ENCODE results near the gene APOBR. TPM values are rescaled to one million over a fixed set of nuclear protein-coding genes. Genes with fewer than 3 reads are reported as not detected.
"Not testable (repeated sequence)": the region's sequence is repeated elsewhere in the genome, so short reads cannot be mapped to it uniquely, and the experiment has no call there.

The APOBR gene, protein sequence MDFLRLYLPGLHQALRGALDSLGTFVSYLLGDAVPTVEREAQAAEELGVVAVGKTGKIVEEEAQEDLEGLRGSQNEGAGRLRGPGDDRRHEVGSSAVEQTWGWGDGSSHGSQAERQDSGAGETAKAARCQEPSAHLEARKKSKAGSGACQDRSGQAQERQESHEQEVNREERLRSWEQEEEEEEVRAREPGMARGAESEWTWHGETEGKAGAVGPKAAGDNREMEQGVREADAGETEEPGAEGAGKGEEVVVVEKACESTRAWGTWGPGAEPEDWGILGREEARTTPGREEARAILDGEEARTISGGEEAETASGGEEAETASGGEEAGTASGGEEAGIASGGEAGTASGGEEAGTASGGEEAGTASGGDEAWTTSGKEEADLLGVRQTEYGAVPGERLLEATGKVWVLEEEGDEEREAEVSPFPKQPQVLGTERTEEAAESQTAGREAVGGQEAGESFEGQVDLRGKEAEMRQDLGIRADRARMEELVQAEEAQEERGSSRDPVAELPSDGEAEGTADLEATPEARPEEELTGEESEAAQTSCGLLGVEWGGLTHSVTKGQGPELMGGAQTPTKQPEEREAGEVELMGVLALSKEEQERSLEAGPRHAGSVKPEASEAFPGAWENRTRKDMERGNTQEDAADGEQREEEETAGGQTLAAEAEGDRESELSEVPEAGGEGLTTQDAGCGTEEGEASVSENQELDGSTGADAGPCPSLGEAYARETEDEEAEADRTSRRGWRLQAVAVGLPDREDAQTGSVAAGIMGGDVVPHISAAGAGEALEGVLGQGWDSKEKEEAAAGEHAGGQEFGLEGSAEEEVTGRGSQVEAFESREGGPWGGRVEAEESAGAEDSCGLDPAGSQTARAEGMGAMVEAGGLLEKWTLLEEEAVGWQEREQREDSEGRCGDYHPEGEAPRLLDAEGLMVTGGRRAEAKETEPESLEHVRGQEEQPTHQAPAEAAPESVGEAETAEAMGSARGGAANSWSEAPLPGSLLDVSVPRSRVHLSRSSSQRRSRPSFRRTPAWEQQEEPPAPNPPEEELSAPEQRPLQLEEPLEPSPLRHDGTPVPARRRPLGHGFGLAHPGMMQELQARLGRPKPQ
- total RNA-seq = 1 to 10 TPM; 5.5 TPM

DNA sequence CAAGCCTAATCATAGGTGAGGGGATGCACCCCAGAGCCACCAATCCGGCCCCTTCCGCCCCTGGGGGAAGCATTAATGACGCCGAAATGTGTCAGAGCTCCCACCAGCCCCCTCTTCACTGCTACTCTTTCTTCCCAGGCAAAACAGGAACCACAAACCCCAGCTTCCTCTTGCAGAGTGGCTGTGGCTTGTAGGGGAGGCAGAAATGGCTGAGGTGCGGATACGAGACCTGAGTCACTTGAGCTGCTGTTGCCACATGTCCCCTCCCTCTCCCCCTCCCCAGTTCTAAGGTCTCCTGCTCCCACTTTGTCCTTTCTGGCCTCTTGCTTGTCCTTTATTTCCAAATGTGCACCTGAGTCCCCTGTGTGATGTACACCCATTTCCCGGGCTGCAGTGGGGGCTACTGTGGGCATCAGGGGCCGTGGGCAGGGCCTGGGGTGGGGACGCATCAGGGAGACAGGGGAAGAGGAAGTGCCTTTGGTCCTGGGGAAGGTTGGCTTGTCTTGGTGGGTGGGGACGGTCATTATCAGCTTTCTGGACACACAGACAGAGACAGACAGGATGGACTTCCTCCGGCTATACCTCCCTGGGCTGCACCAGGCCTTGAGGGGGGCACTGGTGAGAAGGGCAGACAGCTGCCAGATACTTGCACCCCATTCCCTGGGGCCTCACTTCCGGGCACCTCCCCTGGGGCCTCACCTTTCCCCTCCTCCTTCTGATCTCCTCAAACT lies at the start of gene APOBR:
Gene APOBR, plus strand, starts transcription at position 523 of the 731 bp plus-strand sequence. Its CDS starts 39 bp downstream, at position 562.
- H3K9me3 Mint-ChIP-seq = no peaks in the 10 kb centered on the region
- peaks cover 14% of the 10 kb centered on the region for H3K36me3 Mint-ChIP-seq (ENCODE audit: low read depth)
- H3K4me3 Mint-ChIP-seq = peak within 1 kb of the TSS; percentile 86
- H3K27ac Mint-ChIP-seq = peak within 1 kb of the TSS; percentile 99
- intact Hi-C loops (cut with micrococcal nuclease) = loop anchor here (5.0 kb wide), 1 partner anchor 328 kb away; the partner anchor contains the start of gene ATXN2L
- ChIA-PET POLR2A (interaction anchor here (0.5 to 2.2 kb wide), 8 partner anchors 9 to 338 kb away, joined by 3 to 8 read pairs (median 3); no protein-coding TSS in a partner anchor), CTCF (interaction anchor here (1.0 to 1.5 kb wide), 2 partner anchors 9 to 61 kb away, joined by 4 to 5 read pairs; no protein-coding TSS in a partner anchor)
- no peaks in the 10 kb centered on the region for H3K27me3 Mint-ChIP-seq
- H3K4me1 Mint-ChIP-seq (ENCODE audit: low read depth) = peaks cover 52% of the 10 kb centered on the region
- DNase-seq = peak; percentile 97
- TF ChIP-seq, protein P1, sequence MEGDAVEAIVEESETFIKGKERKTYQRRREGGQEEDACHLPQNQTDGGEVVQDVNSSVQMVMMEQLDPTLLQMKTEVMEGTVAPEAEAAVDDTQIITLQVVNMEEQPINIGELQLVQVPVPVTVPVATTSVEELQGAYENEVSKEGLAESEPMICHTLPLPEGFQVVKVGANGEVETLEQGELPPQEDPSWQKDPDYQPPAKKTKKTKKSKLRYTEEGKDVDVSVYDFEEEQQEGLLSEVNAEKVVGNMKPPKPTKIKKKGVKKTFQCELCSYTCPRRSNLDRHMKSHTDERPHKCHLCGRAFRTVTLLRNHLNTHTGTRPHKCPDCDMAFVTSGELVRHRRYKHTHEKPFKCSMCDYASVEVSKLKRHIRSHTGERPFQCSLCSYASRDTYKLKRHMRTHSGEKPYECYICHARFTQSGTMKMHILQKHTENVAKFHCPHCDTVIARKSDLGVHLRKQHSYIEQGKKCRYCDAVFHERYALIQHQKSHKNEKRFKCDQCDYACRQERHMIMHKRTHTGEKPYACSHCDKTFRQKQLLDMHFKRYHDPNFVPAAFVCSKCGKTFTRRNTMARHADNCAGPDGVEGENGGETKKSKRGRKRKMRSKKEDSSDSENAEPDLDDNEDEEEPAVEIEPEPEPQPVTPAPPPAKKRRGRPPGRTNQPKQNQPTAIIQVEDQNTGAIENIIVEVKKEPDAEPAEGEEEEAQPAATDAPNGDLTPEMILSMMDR (IDR thresholded peaks at IDR 0.05) = no peak
- ATAC-seq = peak; percentile 82

DNA sequence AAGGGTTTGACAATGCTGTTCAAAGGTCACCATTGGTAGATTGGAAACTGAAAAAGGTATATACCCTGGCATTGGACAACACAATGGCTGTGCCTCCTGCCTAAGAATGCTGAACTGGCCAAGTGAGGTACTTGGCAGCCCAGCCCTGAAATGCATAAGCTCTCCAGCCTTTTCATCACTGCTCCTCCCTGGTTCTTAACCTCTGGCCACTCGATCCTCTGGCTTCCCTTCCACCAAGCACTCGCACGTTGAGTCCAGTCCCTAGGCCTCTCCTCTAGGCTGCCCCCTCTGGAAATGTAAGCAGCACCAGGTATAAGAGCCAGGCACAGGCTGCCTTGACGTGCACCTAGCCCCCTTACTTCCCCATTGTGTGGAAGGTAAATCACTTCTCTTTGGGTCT lies 48.1 kb upstream of the APOBR start:
- not testable (repeated sequence) for H3K4me3 Mint-ChIP-seq

GRCh38 chr16:28447081-28447480 lies 47.4 kb upstream of the APOBR start:
- ATAC-seq; H3K36me3 Mint-ChIP-seq (ENCODE audit: low read depth); DNase-seq; H3K27ac Mint-ChIP-seq; CTCF ChIA-PET; H3K4me3 Mint-ChIP-seq; POLR2A ChIA-PET; intact Hi-C loops (cut with micrococcal nuclease); H3K4me1 Mint-ChIP-seq (ENCODE audit: low read depth); H3K27me3 Mint-ChIP-seq; H3K9me3 Mint-ChIP-seq: not testable (repeated sequence)

More for the DNA sequence above, 48.1 kb upstream of the APOBR start:
- DNase-seq; H3K27ac Mint-ChIP-seq; H3K9me3 Mint-ChIP-seq; H3K4me1 Mint-ChIP-seq (ENCODE audit: low read depth); H3K27me3 Mint-ChIP-seq; POLR2A ChIA-PET; ATAC-seq; intact Hi-C loops (cut with micrococcal nuclease); H3K36me3 Mint-ChIP-seq (ENCODE audit: low read depth); CTCF ChIA-PET: not testable (repeated sequence)

GRCh38 chr16:28473714-28474265 lies 20.7 kb upstream of the APOBR start:
- peak overlapping the region; percentile 47 for H3K27ac Mint-ChIP-seq

GRCh38 chr16:28475221-28475620 lies 19.2 kb upstream of the APOBR start:
- ATAC-seq (no peak), DNase-seq (no peak)
- Mint-ChIP-seq H3K9me3 (no peaks in the 10 kb centered on the region), H3K27ac (no peak overlapping the region), H3K4me3 (no peak overlapping the region), H3K4me1 (ENCODE audit: low read depth) (peaks cover 10% of the 10 kb centered on the region), H3K27me3 (no peaks in the 10 kb centered on the region), H3K36me3 (ENCODE audit: low read depth) (peaks cover 8% of the 10 kb centered on the region)
- ChIA-PET CTCF (no interaction called here), POLR2A (interaction anchor here (0.9 kb wide), 1 partner anchor 16 kb away, joined by 6 read pairs; the partner anchor contains the start of gene CLN3)
- intact Hi-C loops (cut with micrococcal nuclease) = no loop called here
- TF ChIP-seq, protein P1 (IDR thresholded peaks at IDR 0.05) = no peak

More at GRCh38 chr16:28473714-28474265, 20.7 kb upstream of the APOBR start:
- TF ChIP-seq, protein P1 (IDR thresholded peaks at IDR 0.05) = no peak
- H3K27me3 Mint-ChIP-seq = no peaks in the 10 kb centered on the region
- intact Hi-C loops (cut with micrococcal nuclease) = no loop called here
- ChIA-PET POLR2A (no interaction called here), CTCF (no interaction called here)
- H3K4me1 Mint-ChIP-seq (ENCODE audit: low read depth) = peaks cover 10% of the 10 kb centered on the region
- ATAC-seq = peak; percentile 73
- no peak overlapping the region for H3K4me3 Mint-ChIP-seq
- no peaks in the 10 kb centered on the region for H3K9me3 Mint-ChIP-seq
- H3K36me3 Mint-ChIP-seq (ENCODE audit: low read depth) = peaks cover 8% of the 10 kb centered on the region
- no peak for DNase-seq
